GM19455 (cell line): ENCODE measurements around the gene OR1J4.
"Not testable (repeated sequence)": the region's sequence is repeated elsewhere in the genome, so short reads cannot be mapped to it uniquely, and the experiment has no call there.

Experiments used
- ATAC-seq: cut with Tn5 transposase; IDR thresholded peaks from one replicate; pipeline ENCODE4 v1.9.1; 2021; ENCODE audit not compliant: unreplicated experiment

OR1J4 gene, protein sequence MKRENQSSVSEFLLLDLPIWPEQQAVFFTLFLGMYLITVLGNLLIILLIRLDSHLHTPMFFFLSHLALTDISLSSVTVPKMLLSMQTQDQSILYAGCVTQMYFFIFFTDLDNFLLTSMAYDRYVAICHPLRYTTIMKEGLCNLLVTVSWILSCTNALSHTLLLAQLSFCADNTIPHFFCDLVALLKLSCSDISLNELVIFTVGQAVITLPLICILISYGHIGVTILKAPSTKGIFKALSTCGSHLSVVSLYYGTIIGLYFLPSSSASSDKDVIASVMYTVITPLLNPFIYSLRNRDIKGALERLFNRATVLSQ

DNA sequence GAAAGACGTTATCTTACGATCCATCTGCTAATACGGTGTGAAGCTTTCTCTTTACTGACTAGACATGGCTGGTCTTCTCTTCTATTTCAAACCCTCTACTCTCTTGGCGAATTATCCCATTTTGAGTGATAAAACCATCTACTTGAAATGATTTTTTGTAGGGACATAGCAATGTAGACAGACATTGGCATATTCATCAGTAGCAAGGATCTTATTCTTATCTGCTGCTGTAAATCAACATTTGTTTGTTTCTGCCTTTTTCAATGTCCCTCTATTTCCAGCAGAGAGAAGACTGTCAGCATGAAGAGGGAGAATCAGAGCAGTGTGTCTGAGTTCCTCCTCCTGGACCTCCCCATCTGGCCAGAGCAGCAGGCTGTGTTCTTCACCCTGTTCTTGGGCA is at the start of gene OR1J4:
OR1J4 (plus strand) TSS at position 301 of the 400 bp plus-strand sequence; CDS start at position 301, 0 bp downstream.
- no peak for ATAC-seq

DNA sequence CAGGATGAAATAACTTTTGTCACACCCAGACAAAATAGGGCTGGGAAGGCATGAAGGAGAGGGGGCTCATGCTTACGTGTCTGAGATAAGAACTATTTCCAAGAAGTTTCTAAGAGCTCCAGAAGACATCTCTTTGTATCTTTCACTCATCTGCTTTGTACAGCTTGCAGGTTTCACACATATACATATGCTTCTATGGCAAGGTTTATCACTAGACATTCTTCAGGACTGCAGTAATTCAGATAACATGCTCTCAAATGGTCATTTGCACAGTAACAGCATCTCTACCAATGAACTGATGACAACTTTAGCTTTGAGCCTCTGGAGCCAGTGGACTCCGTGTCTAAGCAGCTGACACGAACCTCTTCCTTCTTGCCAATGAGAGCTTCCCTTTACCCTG is 44.4 kb upstream of the OR1J4 start:
- ATAC-seq: no peak

DNA sequence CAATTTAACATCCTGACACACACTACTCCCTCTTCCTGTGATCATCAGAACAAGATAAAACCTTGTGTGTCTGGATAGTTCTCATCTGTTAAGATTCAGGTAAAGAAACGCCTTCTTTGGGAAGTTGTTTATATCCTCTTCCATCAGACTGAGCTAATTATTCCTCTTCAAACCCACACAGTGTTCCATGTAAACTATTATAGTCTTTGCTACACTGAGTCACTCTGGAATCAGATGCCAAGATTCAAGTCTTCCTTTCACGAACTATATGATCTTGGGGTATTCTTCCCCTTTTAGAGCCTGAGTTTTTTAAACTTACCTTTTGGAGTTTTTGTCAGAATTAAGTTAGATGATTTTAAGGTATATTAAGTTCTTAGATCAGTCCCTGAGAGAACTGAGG is 43.2 kb upstream of the OR1J4 start:
- no peak for ATAC-seq

DNA sequence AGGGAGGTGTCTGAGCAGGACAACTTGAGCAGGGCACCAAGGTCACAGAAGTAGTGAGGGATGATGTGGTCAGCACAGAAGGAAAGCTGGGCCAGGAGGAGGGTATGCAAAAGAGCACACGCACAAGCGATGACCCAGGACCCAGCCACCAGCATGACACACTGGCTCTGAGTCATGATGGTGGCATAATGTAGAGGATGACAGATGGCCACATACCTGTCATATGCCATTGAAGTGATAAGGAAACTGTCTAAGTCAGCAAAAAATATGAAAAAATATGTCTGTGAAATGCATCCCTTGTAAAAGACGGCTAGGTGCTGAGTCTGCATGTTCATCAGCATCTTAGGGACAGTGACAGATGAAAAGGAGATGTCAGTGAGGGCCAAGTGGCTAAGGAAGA is 41.6 kb upstream of the OR1J4 start:
- no peak for ATAC-seq

DNA sequence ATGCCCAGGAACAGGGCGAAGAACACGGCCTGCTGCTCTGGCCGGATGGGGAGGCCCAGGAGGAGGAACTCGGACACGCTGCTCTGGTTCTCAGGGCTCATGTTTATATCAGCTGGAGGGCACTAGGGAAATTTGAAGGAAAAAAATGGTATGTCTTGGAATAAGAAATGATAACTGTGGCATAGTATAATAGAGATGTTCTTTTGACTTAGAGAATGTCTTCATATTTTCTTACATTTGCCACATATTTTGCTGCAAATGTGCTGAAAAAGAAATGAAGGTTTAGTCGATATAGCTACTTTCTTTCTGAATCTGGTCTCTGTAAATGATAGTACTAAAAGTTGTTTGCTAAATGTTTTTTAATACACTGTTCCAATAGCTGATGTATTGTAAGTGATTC is 41.1 kb upstream of the OR1J4 start, which contains the start of gene OR1J1:
OR1J1 (minus strand) TSS at position 101 of the 400 bp plus-strand sequence; CDS start at position 101, 0 bp downstream.
- no peak for ATAC-seq

DNA sequence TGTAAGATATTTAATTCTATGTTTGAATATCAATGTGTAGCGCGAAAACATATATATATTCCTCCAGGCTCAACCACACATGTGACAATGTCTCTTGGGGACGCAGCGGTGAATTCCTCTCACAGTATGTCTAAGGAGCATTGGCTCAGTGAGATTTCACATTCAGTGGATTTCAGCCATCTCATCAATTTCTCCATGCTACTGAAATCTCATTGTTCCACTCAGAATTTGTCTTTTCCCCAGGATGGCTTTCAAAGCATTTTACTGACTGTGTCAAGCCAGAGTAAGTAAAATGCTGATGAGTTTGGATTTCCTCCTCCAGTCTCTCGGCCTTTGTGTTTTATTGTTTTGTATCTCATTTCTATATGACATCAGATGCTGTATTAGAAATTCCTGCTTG is 39.9 kb upstream of the OR1J4 start:
- ATAC-seq: no peak

DNA sequence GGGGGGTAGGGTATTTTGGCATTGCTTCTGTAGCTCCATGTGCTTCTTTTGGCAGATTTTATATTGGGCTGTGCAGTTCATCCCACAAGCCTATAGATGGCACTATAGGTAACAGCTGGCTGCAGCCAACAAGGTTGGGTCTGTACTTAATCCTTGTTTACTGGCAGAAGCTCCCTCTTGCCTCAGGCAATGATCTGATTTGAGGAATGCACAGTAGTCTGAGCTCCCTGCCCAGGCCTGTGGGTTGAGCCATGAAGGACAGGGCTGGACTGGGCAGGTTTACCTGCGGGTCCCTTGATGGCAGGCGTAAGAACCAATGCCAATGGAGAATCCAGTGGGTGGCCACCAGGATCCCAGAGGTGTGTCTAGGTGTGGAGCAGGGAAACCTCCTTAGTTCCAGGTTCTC is 20.1 kb upstream of the OR1J4 start:
- peak; percentile 63 for ATAC-seq

DNA sequence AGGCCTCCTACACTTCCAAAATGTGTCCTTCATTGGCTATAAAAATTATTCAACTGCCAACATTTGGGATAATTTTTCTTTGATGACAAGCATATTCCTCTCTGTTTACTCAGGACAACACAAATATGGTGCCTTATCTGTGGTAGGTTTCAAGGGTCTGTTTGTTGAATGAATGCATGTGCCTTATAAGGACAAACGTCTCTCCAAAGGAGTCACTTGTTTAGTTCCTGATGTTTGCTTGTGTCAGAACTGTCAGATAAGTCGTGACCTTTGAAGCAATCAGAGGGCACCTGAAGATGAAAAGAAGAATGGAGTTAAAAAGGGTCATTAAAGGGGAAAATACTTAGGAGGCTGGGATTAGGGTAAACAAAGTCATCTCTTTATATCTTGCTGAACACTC is 12.0 kb upstream of the OR1J4 start:
- no peak for ATAC-seq

DNA sequence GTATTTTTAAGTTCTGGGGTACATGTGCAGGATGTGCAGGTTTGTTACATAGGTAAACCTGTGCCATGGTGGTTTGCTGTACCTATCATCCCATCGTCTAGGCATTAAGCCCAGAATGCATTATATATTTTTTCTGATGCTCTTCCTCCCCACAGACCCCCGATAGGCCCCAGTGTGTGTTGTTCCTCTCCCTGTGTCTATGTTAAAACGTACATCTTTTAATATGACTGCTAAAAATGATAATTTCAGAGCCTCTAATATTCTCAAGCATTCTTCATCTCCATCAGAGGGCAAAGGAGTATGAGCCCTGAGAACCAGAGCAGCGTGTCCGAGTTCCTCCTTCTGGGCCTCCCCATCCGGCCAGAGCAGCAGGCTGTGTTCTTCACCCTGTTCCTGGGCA is 8.4 kb upstream of the OR1J4 start, which contains the start of gene OR1J2:
OR1J2 (plus strand) TSS at position 301 of the 400 bp plus-strand sequence; CDS start at position 301, 0 bp downstream.
- ATAC-seq: no peak

DNA sequence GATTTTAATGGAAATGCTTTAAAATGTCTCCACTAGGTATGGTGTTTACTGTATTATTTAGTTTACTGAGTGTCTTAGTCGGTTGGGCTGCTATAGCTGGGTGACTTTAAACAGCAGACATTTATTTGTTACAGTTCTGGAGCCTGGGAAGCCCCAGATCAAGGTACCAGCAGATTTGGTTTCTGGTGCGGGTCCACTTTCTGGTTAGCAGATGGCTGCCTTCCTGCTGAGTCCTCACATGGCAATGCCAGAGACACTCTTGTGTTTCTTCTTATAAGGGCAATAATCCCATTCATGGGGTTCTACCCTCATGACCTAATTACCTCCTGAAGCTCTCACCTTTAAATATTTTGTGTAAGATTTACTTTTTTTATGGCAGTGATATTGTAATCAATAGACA is 715 bp upstream of the OR1J4 start:
- ATAC-seq: no peak

DNA sequence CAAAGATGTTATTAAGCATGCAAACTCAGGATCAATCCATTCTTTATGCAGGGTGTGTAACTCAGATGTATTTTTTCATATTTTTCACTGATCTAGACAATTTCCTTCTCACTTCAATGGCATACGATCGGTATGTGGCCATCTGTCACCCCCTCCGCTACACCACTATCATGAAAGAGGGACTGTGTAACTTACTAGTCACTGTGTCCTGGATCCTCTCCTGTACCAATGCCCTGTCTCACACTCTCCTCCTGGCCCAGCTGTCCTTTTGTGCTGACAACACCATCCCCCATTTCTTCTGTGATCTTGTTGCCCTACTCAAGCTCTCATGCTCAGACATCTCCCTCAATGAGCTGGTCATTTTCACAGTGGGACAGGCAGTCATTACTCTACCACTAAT is 435 bp downstream of the OR1J4 start:
- ATAC-seq: no peak

DNA sequence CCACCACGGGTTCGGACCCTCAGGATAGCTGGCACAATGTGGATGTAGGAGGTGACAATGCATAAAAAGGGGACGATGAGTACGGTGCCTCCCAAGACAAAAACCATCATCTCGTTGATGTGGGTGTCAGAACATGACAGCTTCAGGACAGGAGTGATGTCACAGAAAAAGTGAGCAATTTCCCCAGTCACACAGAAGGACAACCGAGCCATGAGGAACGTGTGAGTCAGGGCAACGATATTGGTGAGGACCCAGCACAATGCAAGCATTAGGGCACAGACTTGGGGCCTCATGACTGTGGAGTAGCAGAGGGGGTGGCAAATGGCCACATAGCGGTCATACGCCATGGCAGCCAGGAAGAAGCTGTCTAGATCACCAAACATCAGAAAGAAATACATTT is 7.7 kb downstream of the OR1J4 start:
- no peak for ATAC-seq

DNA sequence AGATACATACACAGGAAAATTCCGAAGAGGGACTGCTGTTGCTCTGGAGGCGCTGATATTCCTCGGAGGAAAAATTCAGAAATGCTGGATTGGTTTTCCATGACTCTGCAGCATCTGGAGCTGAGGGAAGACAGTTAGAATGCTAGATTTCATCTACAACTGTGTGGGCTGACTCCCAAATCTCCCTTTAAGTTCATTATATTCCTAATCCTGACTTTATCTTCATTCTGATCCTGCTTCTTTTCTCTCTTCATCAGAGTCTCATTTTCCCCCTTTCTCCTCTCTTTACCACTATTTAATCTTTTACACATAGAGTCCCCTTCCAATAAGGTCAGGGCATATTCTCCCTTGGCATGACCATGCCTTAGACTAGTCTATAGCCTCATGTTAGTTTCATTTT is 8.3 kb downstream of the OR1J4 start, which contains the start of gene OR1N1:
OR1N1 (minus strand) TSS at position 101 of the 400 bp plus-strand sequence; CDS start at position 101, 0 bp downstream.
- ATAC-seq: no peak

DNA sequence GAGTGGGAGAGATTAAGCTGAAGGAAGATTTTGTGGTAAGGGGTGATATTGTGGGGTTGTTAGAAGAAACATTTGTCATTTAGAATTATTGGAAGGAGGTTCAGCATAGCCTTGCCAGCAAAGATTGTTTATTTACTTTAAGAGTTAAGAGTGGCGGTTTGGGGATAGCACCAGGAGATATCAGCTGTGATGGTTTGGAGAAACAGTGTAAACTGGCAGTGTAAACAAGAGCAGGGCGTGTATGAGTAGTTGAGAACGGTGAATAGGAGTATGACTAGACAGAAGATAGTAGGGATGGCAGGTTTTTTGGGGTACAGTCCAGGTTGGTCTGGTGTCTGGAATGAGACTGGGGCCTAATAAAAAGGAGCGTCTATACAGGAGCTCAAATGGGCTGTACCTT is 12.2 kb downstream of the OR1J4 start:
- ATAC-seq: not testable (repeated sequence)

DNA sequence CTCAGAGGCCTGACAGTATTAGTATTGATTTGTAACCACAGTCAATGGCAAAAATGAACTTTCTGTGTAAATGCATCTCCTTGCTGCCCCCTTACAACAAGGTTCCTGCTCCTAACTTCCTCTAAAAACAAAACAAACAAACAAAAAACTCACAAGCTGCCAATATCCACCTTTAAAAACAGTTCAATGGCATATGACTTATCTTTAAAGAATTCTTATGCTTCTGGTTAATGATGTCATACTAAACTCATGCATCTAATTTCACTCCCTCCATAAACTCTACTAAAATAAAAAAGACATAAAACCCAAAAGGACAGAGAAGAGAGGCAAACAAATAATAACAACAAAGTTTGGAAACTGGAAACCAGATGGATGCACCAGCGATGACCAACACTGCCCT is 17.2 kb downstream of the OR1J4 start:
- ATAC-seq: no peak

DNA sequence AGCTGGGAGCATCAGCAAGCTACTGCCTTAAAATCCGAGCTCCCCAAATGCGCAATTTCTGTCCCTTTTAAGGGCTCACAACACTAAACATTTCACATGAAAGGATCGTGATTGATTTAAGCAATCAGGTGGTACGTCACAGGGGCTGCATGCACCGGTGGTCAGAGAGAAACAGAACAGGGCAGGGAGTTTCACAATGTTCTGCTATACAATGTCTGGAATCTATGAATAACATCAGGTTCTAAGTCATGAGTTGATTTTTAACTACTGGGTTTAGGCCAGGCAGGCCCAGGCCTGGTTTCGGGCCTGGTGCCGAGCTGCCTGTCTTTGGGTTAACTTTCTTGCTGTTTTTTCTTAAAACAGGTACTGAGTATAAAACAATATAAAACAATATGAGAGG is 18.1 kb downstream of the OR1J4 start:
- ATAC-seq: not testable (repeated sequence)

DNA sequence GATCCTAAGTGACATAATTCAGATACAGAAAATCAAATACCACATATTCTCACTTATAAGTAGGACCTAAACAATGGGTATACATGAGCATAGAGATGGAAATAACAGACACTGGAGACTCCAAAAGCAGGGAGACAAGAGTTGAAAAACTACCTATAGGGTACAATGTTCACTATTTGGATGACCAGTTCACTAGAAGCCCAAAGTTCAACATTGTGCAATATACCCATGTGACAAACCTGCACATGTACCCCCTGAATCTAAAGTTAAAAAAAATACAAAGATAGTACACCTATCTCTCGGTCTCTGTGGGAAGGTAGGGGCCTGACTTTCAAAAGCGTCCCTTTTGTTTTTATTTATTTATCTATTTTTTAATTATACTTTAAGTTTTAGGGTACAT is 19.8 kb downstream of the OR1J4 start:
- ATAC-seq: no peak

DNA sequence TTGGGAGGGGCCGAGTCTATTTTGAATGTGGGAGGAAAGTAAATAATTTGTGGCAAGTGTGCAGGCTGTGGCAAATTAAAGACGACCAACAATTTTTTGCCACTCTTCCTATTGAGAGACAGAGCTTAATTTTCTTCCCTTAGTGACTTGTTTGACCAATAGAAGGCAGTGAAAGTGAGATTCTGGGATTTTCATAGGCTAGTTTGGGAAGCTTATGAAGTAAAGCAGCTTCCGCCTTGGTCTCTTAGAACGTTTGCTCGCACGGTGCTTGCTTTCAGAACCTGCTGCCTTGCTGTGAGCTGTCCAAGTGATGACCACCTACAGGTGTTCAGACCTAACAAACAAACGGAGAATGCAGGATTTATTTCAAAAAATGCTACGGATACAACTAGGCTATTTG is 27.3 kb downstream of the OR1J4 start:
- no peak for ATAC-seq

DNA sequence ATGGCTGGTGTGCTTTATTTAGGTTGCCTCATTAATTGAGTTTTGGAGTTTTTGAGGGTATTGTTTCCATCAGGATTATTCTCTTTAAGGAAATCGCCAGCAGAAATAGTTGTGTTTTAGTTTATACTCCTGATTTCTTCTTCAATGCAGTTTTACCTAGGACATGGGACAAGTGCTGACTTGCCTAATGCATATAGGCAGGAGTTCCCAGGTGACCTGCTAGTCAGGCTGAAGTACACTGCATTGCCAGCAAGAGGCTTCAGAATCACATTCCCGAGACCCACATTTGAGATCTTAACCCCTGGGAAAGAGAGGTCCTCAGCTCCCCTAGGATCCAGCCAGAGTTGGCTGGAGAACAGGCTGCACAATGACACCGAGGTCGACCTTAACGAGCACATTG is 32.4 kb downstream of the OR1J4 start:
- ATAC-seq: no peak

DNA sequence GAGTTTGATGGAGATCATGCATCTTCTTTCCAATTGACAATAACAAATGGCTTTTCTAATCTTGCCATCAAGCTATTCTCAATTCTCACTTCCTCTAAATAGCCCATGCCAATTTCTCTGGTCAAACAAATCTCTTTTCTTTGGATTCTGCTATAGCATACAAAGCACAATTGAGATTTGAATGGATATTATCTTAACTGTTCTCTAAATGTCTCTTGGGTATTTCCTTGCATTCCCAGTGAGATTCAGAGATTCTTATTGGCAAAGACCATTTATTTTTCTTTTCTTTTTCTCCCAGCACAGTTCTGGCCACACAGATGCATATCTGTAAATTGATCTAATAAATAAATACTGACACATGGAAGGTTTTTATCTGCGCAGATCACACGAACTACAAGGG is 33.9 kb downstream of the OR1J4 start, which contains the start of gene OR1N2:
OR1N2 (plus strand) TSS at position 301 of the 400 bp plus-strand sequence. CDS start 100 bp downstream, outside the sequence.
- ATAC-seq: no peak

DNA sequence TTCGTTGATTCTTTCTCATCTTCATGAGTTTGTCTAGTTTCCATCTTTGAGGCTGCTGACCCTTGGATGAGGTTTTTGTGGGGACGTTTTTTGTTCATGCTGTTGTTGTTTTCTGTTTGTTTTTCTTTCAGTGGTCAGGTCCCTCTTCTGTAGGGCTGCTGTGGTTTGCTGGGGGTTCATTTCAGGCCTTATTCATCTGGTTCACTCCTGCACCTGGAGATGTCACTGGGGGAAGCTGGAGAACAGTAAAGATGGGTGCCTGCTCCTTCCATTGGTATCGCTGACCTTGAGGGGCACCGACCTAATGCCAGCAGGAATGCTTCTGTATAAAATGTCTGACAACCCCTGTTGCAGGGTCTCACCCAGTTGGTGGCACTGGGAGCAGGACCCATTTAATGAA is 42.5 kb downstream of the OR1J4 start:
- ATAC-seq: no peak

DNA sequence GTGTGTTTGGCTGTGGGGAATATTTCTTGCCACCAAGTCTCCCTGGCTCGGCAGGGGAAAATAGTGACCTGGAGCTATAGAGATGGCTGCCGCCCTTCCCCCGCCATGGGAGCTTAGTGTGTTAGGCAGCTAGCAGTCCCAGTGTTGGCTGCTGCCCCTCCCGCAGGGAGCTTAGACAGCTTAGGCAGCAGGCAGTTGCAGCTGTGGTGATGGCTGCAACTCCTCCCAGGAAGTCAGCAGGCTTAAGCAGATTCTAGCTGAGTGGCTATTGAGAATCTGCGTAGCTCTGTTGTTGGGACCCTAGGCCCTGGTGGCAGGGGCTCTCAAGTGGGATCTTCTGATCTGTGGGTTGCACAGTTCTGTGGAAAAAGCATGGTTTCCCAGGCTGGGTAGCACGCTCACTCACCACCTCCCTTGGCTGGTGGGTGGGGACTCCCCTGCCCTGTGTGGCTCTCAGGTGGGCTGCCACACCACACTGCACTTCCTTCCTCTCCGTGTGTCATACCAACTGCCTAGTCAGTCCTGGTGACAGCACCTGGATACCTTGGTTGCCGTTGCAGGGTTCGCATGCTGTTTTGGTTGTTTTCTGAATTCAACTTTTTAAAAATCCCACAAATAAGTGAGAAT is 43.3 kb downstream of the OR1J4 start:
- ATAC-seq: no peak
